ENCODE measurements around the gene FOSL2. TPM values are rescaled to one million over a fixed set of nuclear protein-coding genes. Genes with fewer than 3 reads are reported as not detected.

FOSL2 gene
- total and polyA plus RNA-seq, 5 donors: 38.9 to 128 (median 47.0) TPM

DNA sequence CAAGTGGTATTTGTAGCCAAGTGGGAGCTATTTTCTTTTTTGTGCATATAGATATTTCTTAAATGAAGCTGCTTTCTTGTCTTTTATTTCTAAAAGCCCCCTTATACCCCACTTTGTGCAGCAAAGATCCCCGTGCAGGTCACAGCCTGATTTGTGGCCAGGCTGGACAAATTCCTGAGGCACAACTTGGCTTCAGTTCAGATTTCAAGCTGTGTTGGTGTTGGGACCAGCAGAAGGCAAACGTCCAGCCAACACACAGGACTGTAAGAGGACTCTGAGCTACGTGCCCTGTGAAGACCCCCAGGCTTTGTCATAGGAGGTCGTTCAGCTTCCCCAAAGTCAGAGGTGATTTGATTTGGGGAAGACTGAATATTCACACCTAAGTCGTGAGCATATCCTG, 21.9 kb downstream of the FOSL2 start:
- no peak overlapping the region for H3K4me3 ChIP-seq (ENCODE audit: low read length)
- WGBS: 32% methylated on average over 5 of the region's 5 CpGs
- intact Hi-C loops (cut with DNase I): no loop called here
- ATAC-seq (peak in 1 of 2 donors; percentile 14), DNase-seq (peak in 1 of 3 donors; percentile 21)
- no peaks in the 10 kb centered on the region for H3K9me3 ChIP-seq (ENCODE audit: control insufficient read depth, low read length)
- H3K4me1 ChIP-seq (ENCODE audit: control insufficient read depth, insufficient read depth, low read length): peaks cover 8% of the 10 kb centered on the region
- H3K27ac ChIP-seq (ENCODE audit: low read length): peak overlapping the region; percentile 34
- H3K27me3 ChIP-seq (ENCODE audit: control insufficient read depth, insufficient read depth): no peaks in the 10 kb centered on the region

DNA sequence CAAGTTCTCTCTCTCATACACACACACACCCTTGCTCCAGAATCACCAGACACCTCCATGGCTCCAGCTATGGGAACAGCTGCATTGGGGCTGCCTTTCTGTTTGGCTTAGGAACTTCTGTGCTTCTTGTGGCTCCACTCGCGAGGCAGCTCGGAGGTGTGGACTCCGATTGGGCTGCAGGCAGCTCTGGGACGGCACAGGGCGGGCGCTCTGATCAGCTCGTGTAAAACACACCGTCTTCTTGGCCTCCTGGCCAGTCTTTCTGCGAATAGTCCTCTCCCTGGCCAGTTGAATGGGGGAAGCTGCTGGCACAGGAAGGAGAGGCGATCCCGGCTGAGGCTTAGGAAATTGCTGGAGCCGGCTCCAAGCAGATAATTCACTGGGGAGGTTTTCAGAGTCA, 22.4 kb downstream of the FOSL2 start:
- no peaks in the 10 kb centered on the region for H3K9me3 ChIP-seq (ENCODE audit: control insufficient read depth, low read length)
- intact Hi-C loops (cut with DNase I): no loop called here
- peak overlapping the region; percentile 36 for H3K27ac ChIP-seq (ENCODE audit: low read length)
- DNase-seq (peak in 2 of 3 donors; percentile 22 to 69), ATAC-seq (no peak)
- H3K4me3 ChIP-seq (ENCODE audit: low read length): no peak overlapping the region
- 44% methylated on average over 13 of the region's 13 CpGs for WGBS
- peaks cover 8% of the 10 kb centered on the region for H3K4me1 ChIP-seq (ENCODE audit: control insufficient read depth, insufficient read depth, low read length)
- H3K27me3 ChIP-seq (ENCODE audit: control insufficient read depth, insufficient read depth): no peaks in the 10 kb centered on the region

DNA sequence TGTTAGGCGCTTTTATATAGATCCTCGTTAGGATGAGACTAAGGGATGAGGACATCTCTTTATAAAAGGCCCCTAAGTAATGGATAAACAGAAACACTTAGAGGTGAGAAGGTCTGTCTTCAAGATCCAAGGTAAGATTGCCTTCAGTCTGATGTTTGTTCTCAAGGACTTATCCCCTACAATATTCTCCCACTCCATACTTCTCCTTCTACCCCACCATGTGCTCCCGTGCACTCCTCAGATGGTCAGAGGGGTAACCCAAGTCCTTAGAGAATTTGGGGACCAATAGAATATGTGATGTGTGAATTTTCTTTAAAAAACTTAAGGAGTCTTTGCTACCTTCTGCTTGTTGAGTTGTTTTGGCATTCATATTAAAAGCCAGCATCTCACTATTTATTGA, 23.1 kb downstream of the FOSL2 start:
- intact Hi-C loops (cut with DNase I): no loop called here
- Histone ChIP-seq H3K4me1 (ENCODE audit: control insufficient read depth, insufficient read depth, low read length) (peaks cover 8% of the 10 kb centered on the region), H3K27ac (ENCODE audit: low read length) (no peak overlapping the region), H3K4me3 (ENCODE audit: low read length) (no peak overlapping the region), H3K9me3 (ENCODE audit: control insufficient read depth, low read length) (no peaks in the 10 kb centered on the region), H3K27me3 (ENCODE audit: control insufficient read depth, insufficient read depth) (no peaks in the 10 kb centered on the region)
- 92% methylated on average over 3 of the region's 3 CpGs for WGBS
- ATAC-seq (no peak), DNase-seq (no peak)

DNA sequence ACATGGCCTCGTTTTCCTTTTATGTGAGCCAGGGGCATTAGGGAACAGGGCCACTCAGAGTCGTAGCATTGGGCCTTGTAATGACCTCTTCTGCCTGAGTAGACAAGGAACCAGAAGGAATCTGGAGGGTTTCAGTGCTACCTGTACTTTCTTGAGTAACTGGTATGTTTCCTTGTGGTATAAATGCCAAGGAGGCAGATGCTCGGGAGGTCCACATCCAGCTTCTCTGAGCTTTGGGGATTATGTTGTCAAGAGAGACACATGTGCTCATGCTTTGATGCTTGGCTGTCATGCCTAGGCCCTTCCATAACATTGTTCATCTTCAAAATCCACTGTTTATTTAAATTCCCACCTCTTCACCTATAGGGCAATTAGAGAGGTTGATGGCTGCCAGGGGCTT, 26.3 kb downstream of the FOSL2 start:
- intact Hi-C loops (cut with DNase I): no loop called here

DNA sequence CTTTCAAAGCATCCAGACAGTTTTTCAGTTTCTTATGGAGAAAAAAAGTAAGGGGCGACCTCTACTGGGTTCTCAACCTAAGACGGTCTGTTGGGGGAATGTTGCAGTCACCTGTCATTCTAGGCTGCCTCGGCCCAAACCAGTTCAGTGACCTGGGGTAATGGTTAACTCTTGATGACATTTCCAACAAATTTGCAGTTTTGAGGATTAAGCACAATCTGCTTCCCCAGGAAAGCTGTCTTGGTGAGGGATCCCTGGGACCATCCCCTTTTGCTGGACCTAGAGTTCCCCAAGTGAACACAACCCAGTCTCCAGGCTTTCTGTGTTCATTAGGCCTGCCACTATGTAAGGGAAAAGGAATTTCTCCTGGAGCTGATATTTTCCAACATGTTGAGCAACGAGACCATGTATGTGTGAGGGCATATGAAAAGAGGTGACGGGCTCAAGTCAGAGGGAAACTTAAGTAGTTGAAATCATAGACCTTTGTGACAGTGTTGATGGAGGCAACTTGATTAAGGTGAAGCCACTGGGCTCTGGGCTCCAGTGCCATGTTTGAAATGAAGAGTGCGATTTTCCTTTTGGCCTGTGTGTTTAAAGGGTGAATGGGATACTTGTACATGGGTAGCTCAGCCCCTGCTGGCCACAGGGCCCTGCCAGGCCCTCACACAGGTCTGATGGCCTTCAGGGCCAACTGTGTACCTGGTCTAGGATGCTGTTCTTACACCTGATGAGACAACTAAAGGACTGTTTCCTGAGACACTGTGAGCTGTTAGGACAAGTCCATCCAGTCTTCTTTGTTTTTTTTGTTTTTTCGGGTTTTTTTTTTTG, 27.0 kb downstream of the FOSL2 start:
- no peak overlapping the region for H3K4me3 ChIP-seq (ENCODE audit: low read length)

More for the DNA sequence above, 26.3 kb downstream of the FOSL2 start:
- H3K27me3 ChIP-seq (ENCODE audit: control insufficient read depth, insufficient read depth): no peaks in the 10 kb centered on the region
- peaks cover 7% of the 10 kb centered on the region for H3K4me1 ChIP-seq (ENCODE audit: control insufficient read depth, insufficient read depth, low read length)
- 97% methylated on average over 3 of the region's 3 CpGs for WGBS
- no peak overlapping the region for H3K4me3 ChIP-seq (ENCODE audit: low read length)
- no peaks in the 10 kb centered on the region for H3K9me3 ChIP-seq (ENCODE audit: control insufficient read depth, low read length)
- no peak overlapping the region for H3K27ac ChIP-seq (ENCODE audit: low read length)
- DNase-seq (no peak), ATAC-seq (no peak)

DNA sequence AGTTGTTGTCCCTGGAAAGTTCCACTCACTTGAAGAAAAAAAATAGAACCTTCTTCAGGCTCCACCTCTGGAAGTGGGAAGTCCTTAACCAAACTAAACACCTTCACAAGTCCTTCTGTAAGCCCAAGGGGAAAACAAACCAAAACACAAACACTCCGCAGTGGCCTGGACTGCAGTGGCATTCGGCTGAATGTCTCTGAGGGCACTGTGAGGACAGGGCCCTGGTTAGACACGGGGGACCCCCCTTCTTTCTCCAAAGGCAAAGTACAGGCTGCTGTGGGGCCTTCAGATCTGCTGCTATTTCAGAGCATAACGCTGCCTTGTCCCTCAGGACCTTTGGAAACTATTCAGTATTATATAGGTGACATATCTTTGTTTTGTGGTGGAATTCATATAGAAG, 28.1 kb downstream of the FOSL2 start:
- ATAC-seq: peak in 1 of 2 donors; percentile 4
- intact Hi-C loops (cut with DNase I): no loop called here
- no peak overlapping the region for H3K27ac ChIP-seq (ENCODE audit: low read length)

More for the DNA sequence above, 27.0 kb downstream of the FOSL2 start:
- H3K27me3 ChIP-seq (ENCODE audit: control insufficient read depth, insufficient read depth): no peaks in the 10 kb centered on the region
- WGBS: 91% methylated on average over 7 of the region's 7 CpGs
- peaks cover 4% of the 10 kb centered on the region for H3K4me1 ChIP-seq (ENCODE audit: control insufficient read depth, insufficient read depth, low read length)
- no peaks in the 10 kb centered on the region for H3K9me3 ChIP-seq (ENCODE audit: control insufficient read depth, low read length)
- DNase-seq: no peak
- H3K27ac ChIP-seq (ENCODE audit: low read length): no peak overlapping the region
- no peak for ATAC-seq
- intact Hi-C loops (cut with DNase I): no loop called here

DNA sequence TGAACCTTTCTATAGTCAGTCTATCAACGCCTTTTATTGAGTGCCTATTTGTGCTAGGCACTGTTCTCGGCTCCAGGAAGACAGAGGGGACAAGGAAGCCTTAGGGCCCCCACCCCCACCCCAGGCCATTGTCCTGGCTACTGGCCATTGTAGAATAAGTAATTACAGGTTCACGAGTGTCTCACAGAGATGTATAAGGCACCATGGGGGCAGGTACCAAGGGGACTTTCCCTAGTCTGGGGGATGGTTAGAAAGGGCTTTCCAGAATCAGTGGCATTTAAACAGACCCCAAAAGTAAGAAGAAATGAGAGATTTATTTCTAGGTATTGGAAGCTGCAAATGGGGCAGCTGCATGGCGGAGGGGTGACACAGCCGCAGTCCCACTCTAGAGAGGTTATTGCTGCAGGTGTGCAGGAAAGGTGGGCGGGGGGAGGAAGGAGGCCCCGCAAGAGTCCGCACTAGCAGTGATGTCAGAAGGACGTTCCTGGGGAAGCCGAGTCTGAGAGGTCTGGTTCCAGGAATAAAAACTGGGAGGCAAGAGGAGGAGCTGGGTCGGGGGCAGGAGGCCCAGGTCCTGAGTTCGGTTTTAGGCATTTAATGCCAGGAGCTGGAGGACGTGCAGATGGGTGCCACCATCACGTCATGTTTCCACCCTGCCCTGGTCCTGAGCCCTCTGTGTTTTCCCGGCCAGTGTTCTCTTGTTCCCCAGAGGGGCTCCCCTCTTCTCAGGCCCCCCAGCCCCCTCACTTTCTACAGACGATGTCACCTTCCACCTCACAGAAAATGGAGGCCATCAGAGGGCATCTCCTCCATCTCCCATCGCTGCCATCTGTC, 30.5 kb downstream of the FOSL2 start:
- ATAC-seq (peak; percentile 6 to 9), DNase-seq (peak in 1 of 3 donors; percentile 56)
- no peaks in the 10 kb centered on the region for H3K27me3 ChIP-seq (ENCODE audit: control insufficient read depth, insufficient read depth)
- H3K4me3 ChIP-seq (ENCODE audit: low read length): no peak overlapping the region
- no peak overlapping the region for H3K27ac ChIP-seq (ENCODE audit: low read length)
- intact Hi-C loops (cut with DNase I): no loop called here
- H3K4me1 ChIP-seq (ENCODE audit: control insufficient read depth, insufficient read depth, low read length): no peaks in the 10 kb centered on the region
- 78% methylated on average over 17 of the region's 17 CpGs for WGBS
- H3K9me3 ChIP-seq (ENCODE audit: control insufficient read depth, low read length): no peaks in the 10 kb centered on the region

More for the DNA sequence above, 28.1 kb downstream of the FOSL2 start:
- Histone ChIP-seq H3K9me3 (ENCODE audit: control insufficient read depth, low read length) (no peaks in the 10 kb centered on the region), H3K27me3 (ENCODE audit: control insufficient read depth, insufficient read depth) (no peaks in the 10 kb centered on the region), H3K4me1 (ENCODE audit: control insufficient read depth, insufficient read depth, low read length) (no peaks in the 10 kb centered on the region), H3K4me3 (ENCODE audit: low read length) (no peak overlapping the region)
- WGBS: 78% methylated on average over 4 of the region's 4 CpGs
- no peak for DNase-seq

DNA sequence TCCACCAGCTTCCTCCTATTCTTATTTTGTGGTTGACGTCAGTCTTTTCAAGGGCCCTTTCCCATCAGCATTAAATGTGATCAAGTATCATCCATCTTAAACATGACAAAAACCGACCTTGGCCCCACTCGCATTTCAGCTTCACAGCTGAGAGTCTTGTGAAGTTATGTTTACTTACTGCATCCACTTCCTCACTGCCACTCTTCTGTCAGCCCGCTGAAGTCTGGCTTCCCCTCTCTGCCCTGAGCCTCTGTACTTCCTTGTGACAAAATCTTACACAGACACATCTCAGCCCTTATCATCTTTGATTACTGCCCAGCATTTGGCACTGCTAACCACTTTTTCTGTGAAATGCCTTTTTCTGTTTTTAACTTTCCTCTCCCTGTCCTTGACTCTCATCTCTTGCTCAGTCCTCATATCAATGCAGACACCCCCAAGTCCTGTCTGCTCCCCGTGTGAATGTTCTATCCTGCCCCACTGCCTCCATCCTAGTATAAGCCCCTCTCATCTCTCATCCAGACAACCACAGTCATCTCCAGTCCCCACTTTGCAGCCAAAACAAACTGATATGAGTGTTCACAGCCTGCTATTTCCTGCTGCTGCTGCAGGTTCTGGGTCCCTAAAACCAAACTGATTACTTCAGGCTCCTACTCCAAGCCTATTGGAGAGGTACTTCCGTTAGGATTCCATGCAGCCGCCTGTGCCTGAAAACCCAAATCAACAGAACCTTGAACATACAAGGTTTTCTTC, 31.4 kb downstream of the FOSL2 start:
- intact Hi-C loops (cut with DNase I): no loop called here
- ATAC-seq: peak; percentile 38 to 40
- Histone ChIP-seq H3K4me1 (ENCODE audit: control insufficient read depth, insufficient read depth, low read length) (no peaks in the 10 kb centered on the region), H3K27ac (ENCODE audit: low read length) (no peak overlapping the region), H3K27me3 (ENCODE audit: control insufficient read depth, insufficient read depth) (no peaks in the 10 kb centered on the region), H3K4me3 (ENCODE audit: low read length) (no peak overlapping the region), H3K9me3 (ENCODE audit: control insufficient read depth, low read length) (no peaks in the 10 kb centered on the region)
- 15% methylated on average over 7 of the region's 7 CpGs for WGBS
- DNase-seq: peak in 1 of 3 donors; percentile 65

DNA sequence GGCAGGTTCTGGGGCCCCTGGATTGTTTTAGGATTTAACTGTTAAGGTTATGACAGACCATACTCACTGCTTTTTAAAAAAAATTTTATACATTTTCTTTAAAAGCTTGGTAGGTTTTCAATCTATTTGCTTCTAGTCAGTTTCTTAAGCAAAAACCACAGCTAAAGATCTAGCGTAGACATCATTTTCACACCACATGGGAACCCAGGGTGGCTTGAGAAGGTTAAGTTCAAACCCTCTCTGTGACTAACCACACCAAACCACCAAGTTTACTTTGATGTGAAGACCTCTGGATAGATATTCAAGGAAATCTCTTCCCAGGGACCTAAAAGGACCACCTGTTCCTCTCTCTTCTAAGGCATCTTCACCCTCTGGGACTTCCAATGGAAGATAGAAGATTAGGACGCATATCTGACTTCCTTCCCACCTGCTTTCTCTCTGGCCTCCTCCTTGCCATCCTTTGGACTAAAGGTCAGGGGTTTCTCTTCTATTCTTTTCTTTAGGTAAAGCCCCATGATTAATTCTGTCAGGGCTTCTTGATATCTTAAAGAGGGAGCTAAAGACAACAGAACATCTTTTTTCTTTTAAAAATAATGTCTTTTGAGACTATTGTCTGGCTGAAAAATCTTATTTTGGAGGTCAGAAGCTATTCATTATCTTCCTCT, 32.3 kb downstream of the FOSL2 start:
- H3K4me1 ChIP-seq (ENCODE audit: control insufficient read depth, insufficient read depth, low read length): no peaks in the 10 kb centered on the region
- H3K27ac ChIP-seq (ENCODE audit: low read length): no peak overlapping the region
- no peaks in the 10 kb centered on the region for H3K27me3 ChIP-seq (ENCODE audit: control insufficient read depth, insufficient read depth)
- intact Hi-C loops (cut with DNase I): no loop called here
- no peak overlapping the region for H3K4me3 ChIP-seq (ENCODE audit: low read length)
- 79% methylated on average over 2 of the region's 2 CpGs for WGBS
- no peaks in the 10 kb centered on the region for H3K9me3 ChIP-seq (ENCODE audit: control insufficient read depth, low read length)
- ATAC-seq: no peak
- DNase-seq: no peak

DNA sequence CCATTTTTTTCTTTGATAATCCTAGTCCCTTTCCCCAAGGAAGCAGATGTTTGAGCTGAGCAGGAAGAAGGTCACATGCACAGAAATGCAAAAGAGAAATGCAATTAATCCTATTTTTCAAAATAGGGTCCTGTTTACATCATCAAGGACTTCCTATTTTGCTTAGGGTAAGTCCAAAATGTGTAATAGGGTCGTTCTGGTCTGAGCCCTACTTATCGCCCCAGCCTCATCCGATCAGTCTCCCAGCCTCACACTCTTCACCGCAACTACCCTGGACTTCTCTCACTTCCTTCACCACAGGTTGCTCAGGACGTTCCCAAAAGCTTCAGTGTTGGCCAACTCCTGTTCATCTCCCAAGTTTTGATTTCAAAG, 32.8 kb downstream of the FOSL2 start:
- intact Hi-C loops (cut with DNase I): no loop called here
- ATAC-seq (no peak), DNase-seq (no peak)
- Histone ChIP-seq H3K27me3 (ENCODE audit: control insufficient read depth, insufficient read depth) (no peaks in the 10 kb centered on the region), H3K4me3 (ENCODE audit: low read length) (no peak overlapping the region), H3K27ac (ENCODE audit: low read length) (no peak overlapping the region), H3K4me1 (ENCODE audit: control insufficient read depth, insufficient read depth, low read length) (no peaks in the 10 kb centered on the region), H3K9me3 (ENCODE audit: control insufficient read depth, low read length) (no peaks in the 10 kb centered on the region)
- WGBS: 79% methylated on average over 5 of the region's 5 CpGs

Data from right cardiac atrium (tissue), 5 donors.